Effector CD8-positive, alpha-beta T cell (primary cell): ENCODE results near the gene PINK1.

Experiments used
- DNase-seq: peaks from one replicate; lab custom pipeline; 2025; lab: John Stamatoyannopoulos, UW

Gene PINK1

DNA sequence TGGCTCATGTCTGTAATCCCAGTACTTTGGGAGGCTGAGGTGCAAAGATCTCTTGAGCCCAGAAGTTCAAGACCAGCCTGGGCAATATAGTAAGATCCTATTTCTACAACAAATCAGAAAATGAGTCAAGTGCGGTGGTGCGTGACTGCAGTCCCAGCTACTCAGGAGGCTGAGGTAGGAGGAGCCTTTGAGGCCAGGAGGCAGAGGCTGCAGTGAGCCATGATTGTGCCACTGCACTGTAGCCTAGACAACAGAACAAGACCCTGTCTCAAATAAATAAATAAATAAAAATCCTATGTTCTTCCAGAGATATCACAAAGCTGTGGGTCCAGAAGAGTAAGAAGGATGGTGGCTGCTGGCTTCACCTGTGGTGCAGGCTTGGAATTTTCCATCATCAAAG lies 22.3 kb upstream of the PINK1 start:
- no peak for DNase-seq

DNA sequence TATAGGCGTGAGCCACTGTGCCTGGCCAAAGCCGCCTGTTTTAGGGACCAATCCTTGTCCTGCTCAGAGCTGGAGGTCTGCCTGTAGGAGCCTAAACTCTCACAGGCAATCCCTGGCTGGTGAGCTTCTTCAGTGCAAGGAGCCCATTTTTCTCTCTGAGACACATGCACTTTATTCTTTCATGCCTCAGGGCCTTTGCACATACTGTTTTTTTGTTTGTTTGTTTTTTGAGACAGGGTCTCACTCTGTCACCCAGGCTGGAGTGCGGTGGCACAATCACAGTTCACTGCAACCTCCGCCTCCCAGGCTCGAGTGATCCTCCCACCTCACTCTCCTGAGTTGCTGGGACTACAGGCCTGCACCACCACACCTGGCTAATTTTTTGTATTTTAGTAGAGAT lies 21.6 kb upstream of the PINK1 start:
- no peak for DNase-seq

DNA sequence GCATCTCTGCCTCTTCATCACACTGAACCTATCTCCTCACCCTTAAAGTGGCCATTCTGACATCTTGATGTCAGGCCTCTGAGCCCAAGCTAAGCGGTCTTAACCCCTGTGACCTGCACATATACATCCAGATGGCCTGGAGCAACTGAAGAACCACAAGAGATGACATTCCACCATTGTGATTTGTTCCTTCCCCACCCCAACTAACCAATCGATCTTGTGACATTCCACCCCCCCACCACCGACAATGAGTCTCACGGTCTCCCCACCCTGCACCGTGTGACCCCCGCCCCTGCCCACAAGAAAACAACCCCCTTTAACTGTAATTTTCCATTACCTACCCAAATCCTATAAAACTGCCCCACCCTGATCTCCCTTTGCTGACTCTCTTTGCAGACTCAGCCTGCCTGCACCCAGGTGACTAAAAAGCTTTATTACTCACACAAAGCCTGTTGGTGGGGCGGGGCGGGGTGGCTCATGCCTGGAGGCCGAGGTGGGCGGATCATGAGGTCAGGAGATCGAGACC lies 21.0 kb upstream of the PINK1 start:
- no peak for DNase-seq

DNA sequence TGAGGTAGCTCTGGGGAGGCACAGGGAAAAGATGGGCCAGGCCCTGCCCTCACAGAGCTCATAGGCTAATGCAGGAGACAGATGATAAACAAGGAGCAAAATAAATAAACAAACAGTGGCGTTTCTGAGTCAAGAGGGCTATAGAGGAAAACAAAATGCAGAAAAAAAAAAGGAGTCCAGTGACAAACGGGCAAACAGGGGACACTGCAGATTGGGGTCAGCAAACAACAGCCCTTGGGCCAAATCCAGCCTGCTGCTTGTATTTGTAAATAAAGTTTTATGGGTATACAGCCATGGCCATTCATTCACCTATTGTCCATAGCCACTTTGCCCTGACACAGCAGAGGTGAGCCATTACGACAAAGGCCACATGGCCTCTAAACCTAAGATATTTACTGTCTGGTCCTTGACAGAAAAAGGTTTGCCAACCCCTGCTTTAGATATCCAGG lies 19.1 kb upstream of the PINK1 start:
- DNase-seq, result no peak

DNA sequence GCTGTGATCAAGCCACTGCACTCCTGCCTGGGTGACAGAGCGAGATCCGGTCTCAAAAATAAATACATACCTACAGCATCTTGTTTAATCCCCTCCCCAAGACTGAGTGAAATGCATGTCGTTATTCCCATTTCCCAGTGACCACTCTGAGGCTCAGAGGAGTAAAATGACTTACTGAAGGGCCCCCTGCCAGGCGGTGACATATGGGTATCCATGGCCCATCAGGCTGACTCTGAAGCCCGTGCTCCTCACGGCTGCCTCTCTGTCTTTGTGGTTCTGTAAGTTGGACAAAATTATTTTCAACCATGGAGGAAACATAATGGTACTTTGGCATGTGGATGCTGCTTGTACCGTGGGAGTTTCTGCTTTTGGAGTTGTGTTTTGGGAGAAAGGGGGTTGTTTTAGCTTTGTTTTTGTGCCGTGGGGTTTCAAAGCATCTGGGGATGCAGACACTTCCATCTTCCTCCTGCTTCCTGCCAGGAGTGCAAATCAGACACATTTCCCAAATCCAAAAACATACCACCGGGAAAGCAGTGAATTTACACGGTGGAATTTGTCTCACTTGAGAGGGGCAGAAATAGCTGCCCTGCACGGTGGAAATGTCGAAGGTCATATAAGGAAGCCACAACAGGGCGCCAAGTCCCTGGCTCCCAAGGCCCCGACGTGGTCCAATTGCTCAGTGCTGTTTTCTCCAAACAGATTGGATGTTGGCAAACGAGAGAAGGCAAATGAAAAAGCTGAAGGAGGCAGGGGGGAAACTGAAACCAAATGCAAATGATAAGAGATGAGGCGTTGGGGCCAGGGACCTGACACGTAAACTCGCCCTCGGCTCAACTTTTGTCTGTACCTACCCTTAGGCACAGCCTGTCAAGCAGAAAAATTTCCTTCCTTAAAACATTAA lies 17.1 kb upstream of the PINK1 start:
- no peak for DNase-seq

DNA sequence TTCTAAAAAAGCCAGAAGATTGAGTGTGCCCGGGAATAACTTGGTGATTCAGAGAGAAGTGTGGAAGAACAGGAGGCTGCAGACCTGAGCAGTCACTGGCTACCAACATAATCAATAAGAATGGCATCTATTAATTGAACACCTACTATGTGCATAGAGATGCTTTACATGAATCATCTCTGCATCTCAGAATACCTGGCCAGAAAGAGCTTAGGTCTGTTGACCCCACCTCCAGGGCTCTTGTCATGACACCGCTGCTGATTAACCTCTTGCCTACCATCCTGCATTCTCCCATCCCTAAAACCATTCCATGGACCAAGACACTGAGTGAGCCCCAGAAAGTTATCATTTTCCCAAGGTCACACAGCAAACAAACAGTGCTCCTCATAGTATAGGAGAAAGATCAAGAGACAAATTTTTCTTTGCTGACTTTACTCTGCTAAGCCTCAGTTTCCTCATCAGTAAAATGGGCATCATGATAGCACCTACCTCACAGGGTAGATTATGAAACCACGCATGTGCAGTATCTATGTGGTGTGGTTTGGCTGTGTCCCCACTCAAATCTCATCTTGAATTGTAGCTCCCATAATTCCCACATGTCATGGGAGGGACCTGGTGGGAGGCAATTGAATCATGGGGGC lies 16.3 kb upstream of the PINK1 start:
- DNase-seq, result no peak

DNA sequence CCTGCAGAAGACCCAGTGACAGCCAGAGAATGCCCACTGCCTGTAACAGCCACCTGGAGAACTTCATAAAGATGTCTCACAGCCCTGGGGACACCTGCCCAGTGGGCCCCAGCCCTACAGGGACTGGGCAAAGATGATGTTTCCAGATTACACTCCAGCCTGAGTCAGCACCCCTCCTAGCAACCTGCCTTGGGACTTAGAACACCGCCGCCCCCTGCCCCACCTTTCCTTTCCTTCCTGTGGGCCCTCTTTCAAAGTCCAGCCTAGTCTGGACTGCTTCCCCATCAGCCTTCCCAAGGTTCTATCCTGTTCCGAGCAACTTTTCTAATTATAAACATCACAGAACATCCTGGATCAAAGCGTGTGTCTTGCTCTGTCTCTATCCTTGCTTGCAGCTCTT lies 14.7 kb upstream of the PINK1 start:
- no peak for DNase-seq

DNA sequence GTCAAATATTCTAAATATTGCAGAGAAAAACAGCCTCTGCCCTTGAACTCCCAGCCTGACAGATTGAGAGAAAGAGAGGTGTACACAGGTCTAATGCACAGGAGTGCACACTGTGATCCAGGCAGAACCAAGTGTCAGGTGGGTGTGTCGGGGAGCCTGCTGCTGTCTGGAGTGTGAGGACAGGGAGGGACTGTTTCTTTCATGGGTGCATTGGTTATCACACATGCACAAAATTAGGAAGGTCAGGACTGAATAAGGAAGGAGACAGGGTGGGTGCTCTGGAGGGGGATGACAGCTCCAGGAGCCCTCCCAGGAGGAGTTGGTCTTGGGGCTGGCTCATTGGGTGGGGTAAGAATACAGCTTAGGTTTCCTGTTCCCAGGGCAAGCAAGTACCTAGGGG lies 13.3 kb upstream of the PINK1 start:
- no peak for DNase-seq

DNA sequence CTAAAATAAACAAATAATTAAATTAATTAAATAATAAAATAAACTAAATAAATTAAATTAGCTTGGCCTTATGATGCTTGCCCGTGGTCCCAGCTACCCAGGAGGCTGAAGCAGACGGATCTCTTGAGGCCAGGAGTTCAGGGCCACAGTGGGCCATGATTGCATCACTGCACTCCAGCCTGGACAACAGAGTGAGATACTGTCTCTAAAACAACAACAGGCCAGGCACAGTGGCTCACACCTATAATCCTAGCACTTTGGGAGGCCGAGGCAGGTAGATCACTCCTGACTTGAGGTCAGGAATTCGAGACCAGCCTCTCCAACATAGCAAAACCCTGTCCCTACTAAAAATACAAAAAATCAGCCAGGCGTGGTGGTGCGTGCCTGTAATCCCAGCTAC lies 12.2 kb upstream of the PINK1 start:
- no peak for DNase-seq

DNA sequence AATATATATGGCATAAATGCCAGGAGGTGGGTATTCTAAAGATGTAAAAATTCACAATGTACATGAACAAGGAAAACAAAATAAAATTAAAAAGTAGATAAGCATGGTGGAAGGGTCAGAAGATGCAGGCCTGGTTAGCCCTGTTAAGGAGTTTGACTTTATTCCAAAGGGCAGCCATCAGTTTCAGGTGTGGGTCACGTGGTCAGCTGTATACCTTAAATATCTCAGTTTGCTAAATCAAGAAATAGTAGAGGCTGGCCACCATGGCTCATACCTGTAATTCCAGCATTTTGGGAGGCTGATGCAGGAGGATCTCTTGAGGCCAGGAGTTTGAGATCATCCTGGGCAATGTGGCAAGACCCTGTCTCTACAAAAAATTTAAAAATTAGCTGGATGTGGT lies 8.5 kb upstream of the PINK1 start:
- no peak for DNase-seq

DNA sequence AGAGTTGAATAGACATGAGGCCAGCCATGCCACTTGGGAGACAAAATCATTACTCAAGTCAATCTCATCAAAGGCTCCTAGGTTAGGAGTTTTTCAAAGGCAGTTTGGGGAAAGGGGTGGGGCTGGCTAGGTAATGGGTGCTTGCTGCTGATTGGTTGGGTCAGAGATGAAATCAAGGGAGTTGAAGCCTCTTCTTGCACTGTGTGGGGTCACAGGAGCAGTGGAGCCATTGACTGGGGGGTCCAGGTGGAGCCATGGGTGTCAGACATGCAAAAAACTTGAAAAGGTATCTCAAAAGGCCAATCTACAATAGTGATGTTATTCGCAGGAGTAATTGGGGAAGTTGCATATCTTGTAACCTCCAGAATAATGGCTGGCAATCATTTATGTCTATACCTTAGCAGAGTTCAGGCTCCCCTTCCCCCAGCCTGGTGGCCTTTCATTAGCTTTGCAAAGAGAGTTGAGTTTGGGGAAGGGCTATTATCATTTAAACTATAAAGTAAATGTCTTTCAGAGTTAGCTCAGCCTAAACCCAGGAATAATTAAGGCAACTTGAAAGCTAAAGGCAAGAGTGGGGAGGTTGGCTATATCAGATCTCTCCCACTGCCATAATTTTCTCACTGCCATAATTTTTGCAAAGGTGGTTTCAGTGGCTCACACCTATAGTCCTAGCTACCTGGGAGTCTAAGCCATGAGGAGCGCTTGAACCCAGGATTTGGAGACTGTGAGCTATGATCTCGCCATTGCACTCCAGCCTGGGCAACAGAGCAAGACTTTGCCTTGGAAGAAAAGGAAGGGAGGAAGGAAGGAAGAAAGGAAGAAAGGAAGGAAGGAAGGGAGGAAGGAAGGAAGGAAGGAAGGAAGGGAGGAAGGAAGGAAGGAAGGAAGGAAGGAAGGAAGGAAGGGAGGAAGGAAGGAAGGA lies 7.8 kb upstream of the PINK1 start:
- no peak for DNase-seq

DNA sequence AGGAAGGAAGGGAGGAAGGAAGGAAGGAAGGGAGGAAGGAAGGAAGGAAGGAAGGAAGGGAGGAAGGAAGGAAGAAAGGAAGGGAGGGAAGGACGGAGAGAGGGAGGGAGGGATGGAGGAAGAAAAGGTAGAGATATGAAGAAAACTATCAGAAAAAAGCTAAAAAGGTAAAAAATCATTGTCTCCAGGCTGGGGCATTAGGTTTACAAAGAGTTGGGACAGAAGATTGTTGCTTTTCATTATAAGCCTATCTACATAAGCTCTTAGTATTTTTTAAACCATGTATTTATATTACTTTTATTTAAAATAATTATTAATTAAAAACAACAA lies 7.2 kb upstream of the PINK1 start:
- no peak for DNase-seq

DNA sequence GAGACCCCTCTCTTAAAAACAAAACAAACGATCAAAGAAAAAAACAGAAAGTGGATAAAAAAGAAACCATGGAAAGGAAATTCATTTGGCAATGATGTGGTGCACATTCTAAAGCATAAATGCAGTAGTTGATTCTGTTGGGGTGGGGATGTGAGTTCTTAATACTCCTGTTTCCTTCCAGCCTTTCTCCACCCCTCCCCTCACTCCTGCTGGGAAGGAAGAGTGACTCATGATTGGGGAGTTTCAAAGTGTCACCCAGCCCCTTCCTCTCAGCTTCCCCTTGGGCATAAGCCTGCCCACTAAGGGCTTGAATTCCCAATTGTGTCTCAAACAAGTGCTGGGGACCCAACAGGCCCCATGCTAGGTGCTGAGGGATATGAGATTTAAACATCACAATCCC lies 6.7 kb upstream of the PINK1 start:
- DNase-seq, result no peak

DNA sequence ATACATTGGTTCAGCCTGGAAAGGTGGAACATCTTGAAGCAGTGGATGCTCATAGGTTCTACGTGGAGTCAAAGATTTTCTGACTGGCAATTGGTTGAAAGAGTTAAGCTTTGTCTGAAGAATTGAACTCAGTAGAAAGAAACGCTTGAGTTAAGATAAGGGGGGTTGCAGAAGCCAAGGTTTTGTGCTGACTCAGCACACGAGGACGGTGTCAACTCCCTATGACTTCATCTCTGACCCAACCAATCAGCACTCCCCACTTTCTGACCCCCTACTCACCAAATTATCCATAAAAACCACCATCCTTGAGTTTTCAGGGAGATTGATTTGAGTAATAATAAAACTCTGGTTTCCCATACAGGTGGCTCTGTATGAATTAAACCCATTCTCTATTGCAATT lies 2.5 kb upstream of the PINK1 start:
- DNase-seq, result no peak

DNA sequence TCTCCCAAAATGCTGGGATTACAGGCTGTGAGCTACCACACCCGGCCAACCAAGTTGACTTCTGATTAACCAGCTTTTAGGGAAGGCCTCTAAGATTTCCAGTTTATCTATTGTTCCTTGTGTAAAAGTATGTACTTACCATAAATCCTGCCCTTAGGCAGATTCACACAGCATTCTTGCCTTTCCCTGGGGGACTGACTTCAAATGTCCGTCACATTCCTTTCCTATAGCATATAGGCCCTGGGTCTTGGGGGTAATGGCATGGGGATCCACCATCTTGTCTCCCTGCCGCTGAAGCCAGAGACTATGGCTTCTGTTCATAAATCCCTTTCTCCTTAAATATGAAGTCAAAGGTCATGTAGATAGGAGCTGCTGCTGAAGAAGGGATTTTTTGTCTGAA lies 872 bp upstream of the PINK1 start:
- no peak for DNase-seq

DNA sequence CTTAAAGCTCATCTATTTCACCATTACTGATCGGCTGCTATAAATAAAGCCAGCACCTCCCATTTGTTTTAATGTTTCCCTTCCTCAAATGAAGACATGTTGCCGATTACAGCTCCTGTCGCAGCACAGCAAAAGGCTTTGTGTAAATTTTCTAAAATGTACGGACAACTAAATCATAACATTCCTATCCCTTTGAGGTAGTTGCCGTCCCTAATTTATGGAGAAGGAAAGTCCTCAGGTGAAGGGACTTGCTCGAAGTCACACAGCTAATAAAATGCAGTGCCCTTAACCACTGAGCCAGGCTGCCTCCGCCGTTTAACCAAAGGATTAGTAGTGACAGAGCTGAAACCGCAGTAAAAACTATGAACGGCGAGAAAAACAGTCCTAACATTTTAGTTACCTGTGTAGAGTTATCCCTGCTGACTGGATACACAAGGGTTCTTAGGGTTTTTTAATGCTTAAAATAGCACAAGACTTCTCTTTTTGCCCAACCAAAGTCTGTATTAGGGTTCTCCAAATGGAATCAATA lies 871 bp downstream of the PINK1 start:
- DNase-seq, result no peak

DNA sequence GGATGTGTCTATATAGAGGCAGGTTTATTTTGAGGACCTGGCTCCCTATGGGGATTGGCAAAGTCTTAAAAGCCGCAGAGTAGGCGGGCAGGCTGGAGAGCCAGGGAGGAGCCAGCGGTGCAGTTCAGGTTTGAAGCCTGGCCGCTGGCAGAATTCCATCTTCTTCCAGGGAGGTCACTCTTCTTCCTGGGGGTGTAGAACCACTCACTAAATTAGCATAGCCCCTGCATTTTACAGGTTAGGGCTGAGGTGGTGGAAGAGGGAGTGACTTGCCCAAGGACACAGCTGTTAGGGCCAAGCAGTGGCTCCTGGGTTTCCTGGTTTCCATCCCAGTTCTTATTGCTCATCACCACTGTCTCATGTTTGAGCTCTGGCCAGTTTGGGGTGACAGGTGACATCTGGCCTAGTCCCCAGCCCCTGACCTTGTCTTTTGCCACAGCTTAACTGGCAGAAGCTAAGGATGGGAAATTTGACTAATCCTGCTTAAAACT lies 1.4 kb downstream of the PINK1 start:
- no peak for DNase-seq

DNA sequence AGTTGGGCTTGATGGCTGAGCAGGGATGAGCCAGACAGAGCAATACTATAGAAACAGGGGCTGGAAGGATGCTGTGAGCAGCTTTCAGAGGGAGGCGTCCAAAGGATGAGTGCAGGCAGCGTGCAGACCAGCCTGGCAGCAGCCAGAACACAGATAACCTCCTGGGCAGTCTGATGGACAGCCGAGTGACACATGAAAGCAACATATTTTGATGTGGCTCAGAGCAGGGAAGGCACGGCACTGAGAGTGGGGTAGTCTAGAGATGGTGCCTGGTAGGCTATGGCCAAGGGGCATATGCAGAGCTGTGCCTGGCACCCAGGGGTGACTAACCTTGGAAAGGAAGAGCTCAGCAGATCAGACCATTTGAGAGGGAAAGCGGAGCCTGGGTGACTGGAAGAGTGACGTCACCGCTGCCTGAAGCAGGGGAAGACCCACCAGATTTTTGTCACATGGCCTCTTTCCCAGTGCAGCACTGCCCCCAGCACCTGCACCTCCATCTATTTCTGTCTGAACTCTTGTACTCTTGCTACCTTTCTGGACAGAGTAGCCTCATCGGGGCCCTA lies 3.6 kb downstream of the PINK1 start:
- no peak for DNase-seq

DNA sequence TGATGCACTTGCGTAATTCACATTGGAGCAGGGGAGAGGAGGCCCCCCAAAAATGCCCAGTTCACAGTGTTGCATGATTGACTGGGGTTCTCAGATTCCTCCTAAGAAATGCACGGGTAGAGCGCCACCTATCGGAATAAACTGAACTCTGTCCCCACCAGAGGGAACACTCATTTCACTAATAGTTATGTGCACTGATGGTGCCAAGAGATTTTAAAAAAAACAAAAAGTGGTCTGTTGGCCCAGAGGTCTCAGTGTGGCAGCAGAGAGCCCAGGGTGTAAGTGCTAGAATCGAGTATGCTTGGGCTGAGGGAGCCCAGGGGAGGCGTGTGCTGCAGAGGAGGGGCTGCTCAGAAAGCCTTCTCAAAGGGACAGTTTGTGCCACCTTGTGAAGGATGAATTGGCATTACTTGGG lies 6.9 kb downstream of the PINK1 start:
- DNase-seq, result peak; percentile 26

DNA sequence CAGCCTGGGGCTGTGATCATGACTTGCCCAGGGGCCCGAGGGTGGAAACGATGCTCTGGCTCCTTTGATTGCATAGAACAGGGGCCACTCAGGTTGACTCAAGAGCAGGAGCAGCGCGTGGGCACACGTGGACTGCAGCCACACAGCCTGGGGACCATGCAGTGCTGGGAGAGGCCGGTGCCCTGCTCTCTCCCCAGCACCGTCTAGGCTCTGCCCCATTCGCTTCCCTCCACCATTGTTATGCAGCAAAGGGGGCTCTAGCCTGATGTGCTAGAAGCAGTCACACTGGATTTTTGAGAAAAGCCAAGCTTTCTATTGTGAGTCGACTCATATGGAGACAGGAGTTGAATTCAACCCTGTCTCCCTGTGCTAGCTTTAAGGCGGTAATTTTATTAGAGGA lies 8.7 kb downstream of the PINK1 start:
- DNase-seq, result no peak

DNA sequence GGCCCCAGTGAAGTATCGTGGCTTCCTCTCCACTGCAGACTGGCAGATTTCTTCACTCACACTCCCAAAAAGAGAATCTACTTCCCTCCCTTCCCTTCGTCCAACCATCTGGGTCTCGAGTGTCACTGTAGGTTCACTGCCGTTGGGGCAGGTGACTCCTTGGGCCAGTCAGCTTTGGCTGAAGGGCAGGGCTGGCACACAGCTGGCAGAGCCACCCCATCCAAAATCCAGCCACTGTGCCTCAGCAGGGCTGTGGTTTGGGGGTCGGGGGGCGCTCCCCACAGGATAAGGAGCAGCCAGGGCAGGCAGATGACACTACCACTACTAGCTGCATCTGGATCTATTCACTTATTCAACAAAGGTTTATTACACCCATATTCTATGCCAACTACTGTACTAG lies 9.8 kb downstream of the PINK1 start:
- DNase-seq, result no peak

DNA sequence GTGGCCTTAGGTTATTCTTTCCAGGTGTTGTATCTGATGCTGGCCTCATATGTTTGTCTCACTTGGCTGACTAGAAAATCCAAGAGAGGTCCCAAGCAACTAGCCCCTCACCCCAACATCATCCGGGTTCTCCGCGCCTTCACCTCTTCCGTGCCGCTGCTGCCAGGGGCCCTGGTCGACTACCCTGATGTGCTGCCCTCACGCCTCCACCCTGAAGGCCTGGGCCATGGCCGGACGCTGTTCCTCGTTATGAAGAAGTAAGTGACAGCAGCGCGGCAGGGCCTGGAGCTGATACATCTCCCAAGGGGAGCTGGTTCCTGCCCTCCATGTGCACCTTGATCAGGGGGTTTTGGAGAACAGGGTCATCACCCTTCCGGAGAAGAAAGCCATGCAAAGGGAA lies 11.2 kb downstream of the PINK1 start:
- no peak for DNase-seq
